ENCODE results near the gene VPS13D.

- TF ChIP-seq CTCF (conservative IDR thresholded peaks at IDR 0.05; ENCODE audit: low read depth in 2 of 2) (no peak), EZH2phosphoT487 (IDR thresholded peaks at IDR 0.05; ENCODE audit: unreplicated experiment) (no peak), JUNB (IDR thresholded peaks at IDR 0.05; ENCODE audit: unreplicated experiment) (no peak), POLR2AphosphoS5 (IDR thresholded peaks at IDR 0.05; ENCODE audit: low read depth) (no peak), EZH2 (IDR thresholded peaks at IDR 0.05; ENCODE audit: low read depth, unreplicated experiment) (no peak), STAT1 (IDR thresholded peaks at IDR 0.05; ENCODE audit: unreplicated experiment) (no peak), ETS1 (IDR thresholded peaks at IDR 0.05) (no peak), CREB1 (CRISPR knock-in tag; IDR thresholded peaks at IDR 0.05; ENCODE audit: low read depth) (no peak)
Measured at GRCh38 chr1:12475947-12476346, 246.1 kb downstream of the VPS13D start.

Measured in GM23338 (cell line).